ENCODE data around the gene GSTP1.
"Not testable (repeated sequence)": the region's sequence is repeated elsewhere in the genome, so short reads cannot be mapped to it uniquely, and the experiment has no call there.

GSTP1 gene

DNA sequence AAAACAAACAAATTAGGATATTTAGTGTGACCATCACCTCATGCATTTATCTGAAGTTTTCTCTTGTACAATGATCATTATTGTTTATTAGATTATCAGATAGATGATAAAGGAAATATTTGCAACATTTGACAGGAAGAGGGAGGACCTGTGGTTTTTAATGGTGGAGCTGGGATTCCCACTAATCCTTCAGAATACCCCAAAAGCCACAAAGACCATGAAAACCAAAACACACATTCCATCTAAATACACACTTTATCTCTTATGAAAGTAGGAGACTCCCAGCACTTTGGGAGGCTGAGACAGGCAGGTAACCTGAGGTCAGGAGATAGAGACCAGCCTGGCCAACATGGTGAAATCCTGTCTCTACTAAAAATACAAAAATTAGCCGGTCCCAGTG, 15.5 kb downstream of the GSTP1 start:
- H3K9ac ChIP-seq (ENCODE audit: insufficient read length, low read depth) = no peak overlapping the region

GRCh38 chr11:67600324-67601029, 16.9 kb downstream of the GSTP1 start:
- no peaks in the 10 kb centered on the region for H3K36me3 ChIP-seq (ENCODE audit: insufficient read depth, insufficient read length, low read length)
- peaks cover 64% of the 10 kb centered on the region for H3K9me3 ChIP-seq (ENCODE audit: insufficient read depth, low read length)
- H3K9ac ChIP-seq (ENCODE audit: insufficient read length, low read depth) = no peak overlapping the region
- no peak for DNase-seq (ENCODE audit: low read depth, low spot score)
- TF ChIP-seq YY1 (IDR thresholded peaks at IDR 0.05; ENCODE audit: insufficient read depth, insufficient read length) (no peak), ZNF274 (IDR thresholded peaks at IDR 0.05; ENCODE audit: low read depth, low read length) (no peak), SUZ12 (IDR thresholded peaks at IDR 0.05; ENCODE audit: extremely low read depth, insufficient read depth, insufficient read length) (no peak)
- H3K27me3 ChIP-seq (ENCODE audit: insufficient read depth, insufficient read length) = no peaks in the 10 kb centered on the region
- peaks cover 15% of the 10 kb centered on the region for H3K4me1 ChIP-seq (ENCODE audit: insufficient read depth, insufficient read length)
- H3K4me3 ChIP-seq (ENCODE audit: insufficient read length, low read depth) = no peak overlapping the region

More for the DNA sequence above, 15.5 kb downstream of the GSTP1 start:
- Histone ChIP-seq H3K4me3 (ENCODE audit: insufficient read length, low read depth) (no peak overlapping the region), H3K4me1 (ENCODE audit: insufficient read depth, insufficient read length) (peaks cover 3% of the 10 kb centered on the region), H3K36me3 (ENCODE audit: insufficient read depth, insufficient read length, low read length) (no peaks in the 10 kb centered on the region), H3K27me3 (ENCODE audit: insufficient read depth, insufficient read length) (no peaks in the 10 kb centered on the region), H3K9me3 (ENCODE audit: insufficient read depth, low read length) (peaks cover 66% of the 10 kb centered on the region)
- no peak for TF ChIP-seq YY1 (IDR thresholded peaks at IDR 0.05; ENCODE audit: insufficient read depth, insufficient read length)
- no peak for TF ChIP-seq SUZ12 (IDR thresholded peaks at IDR 0.05; ENCODE audit: extremely low read depth, insufficient read depth, insufficient read length)
- no peak for TF ChIP-seq ZNF274 (IDR thresholded peaks at IDR 0.05; ENCODE audit: low read depth, low read length)
- no peak for DNase-seq (ENCODE audit: low read depth, low spot score)

DNA sequence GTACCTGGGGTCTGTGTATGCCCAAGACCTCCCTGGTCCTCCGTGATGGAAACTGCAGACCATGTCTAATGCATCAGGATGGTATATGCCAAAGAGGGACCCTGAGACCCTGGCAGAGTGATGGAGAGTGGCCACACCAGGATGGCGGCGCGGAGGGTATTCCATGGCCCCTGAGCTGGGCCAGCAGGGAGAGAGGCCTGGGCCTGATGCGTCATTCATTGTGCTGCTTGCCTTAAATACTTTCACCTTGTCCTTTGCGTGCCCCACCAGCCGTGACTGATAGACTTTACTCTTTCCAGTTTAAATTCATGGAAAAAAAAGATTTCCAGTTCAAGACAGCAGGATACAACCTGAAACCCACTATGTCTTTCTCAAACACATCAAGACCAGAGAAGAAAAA, 17.5 kb downstream of the GSTP1 start:
- Histone ChIP-seq H3K27me3 (ENCODE audit: insufficient read depth, insufficient read length) (no peaks in the 10 kb centered on the region), H3K9ac (ENCODE audit: insufficient read length, low read depth) (no peak overlapping the region), H3K4me1 (ENCODE audit: insufficient read depth, insufficient read length) (peaks cover 19% of the 10 kb centered on the region), H3K9me3 (ENCODE audit: insufficient read depth, low read length) (peaks cover 58% of the 10 kb centered on the region), H3K4me3 (ENCODE audit: insufficient read length, low read depth) (no peak overlapping the region), H3K36me3 (ENCODE audit: insufficient read depth, insufficient read length, low read length) (no peaks in the 10 kb centered on the region)
- no peak for TF ChIP-seq SUZ12 (IDR thresholded peaks at IDR 0.05; ENCODE audit: extremely low read depth, insufficient read depth, insufficient read length)
- TF ChIP-seq ZNF274 (IDR thresholded peaks at IDR 0.05; ENCODE audit: low read depth, low read length) = no peak
- no peak for TF ChIP-seq YY1 (IDR thresholded peaks at IDR 0.05; ENCODE audit: insufficient read depth, insufficient read length)
- no peak for DNase-seq (ENCODE audit: low read depth, low spot score)

DNA sequence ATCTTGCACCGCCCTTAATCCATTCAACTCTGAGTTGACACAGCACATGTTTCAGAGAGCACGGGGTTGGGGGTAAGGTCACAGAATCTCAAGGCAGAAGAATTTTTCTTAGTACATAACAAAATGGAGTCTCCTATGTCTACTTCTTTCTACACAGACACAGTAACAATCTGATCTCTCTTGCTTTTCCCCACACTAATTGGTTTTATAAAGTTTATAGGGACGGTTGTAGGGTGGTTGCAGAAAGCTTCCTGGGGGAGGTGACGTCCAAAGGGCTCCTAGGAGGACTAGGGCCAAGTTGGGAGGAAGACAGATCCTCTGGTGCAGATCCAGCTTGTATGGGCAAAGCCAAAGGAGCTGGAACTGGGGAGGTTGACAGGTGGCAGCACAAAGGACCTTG, 20.5 kb downstream of the GSTP1 start:
- not testable (repeated sequence) for H3K9ac ChIP-seq (ENCODE audit: insufficient read length, low read depth); DNase-seq (ENCODE audit: low read depth, low spot score); H3K27me3 ChIP-seq (ENCODE audit: insufficient read depth, insufficient read length); H3K4me3 ChIP-seq (ENCODE audit: insufficient read length, low read depth)
- H3K4me1 ChIP-seq (ENCODE audit: insufficient read depth, insufficient read length) = peaks cover 21% of the 10 kb centered on the region
- peaks cover 37% of the 10 kb centered on the region for H3K9me3 ChIP-seq (ENCODE audit: insufficient read depth, low read length)
- peaks cover 11% of the 10 kb centered on the region for H3K36me3 ChIP-seq (ENCODE audit: insufficient read depth, insufficient read length, low read length)

DNA sequence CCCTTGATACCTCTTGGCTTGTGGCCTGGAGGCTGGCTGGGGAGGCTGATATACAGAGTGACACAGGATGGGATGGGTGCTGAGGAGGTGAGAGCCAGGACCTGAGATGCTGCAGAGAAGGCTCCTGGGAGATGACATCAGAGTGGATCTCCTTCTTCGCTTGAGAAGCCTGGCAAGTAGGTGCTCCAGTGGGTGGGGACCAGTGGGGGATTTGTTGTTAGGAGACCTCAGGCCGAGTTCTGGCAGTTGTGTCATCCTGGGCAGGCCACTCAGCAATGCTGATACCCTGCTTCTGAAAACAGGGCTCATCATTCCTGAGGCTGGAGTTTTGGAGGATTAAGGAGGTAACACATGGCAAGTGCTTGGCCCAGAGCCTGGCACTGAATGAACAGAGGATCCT, 21.2 kb downstream of the GSTP1 start:
- DNase-seq (ENCODE audit: low read depth, low spot score) = no peak
- H3K36me3 ChIP-seq (ENCODE audit: insufficient read depth, insufficient read length, low read length) = peaks cover 18% of the 10 kb centered on the region
- peaks cover 21% of the 10 kb centered on the region for H3K4me1 ChIP-seq (ENCODE audit: insufficient read depth, insufficient read length)
- peaks cover 30% of the 10 kb centered on the region for H3K9me3 ChIP-seq (ENCODE audit: insufficient read depth, low read length)
- TF ChIP-seq ZNF274 (IDR thresholded peaks at IDR 0.05; ENCODE audit: low read depth, low read length) = no peak
- TF ChIP-seq SUZ12 (IDR thresholded peaks at IDR 0.05; ENCODE audit: extremely low read depth, insufficient read depth, insufficient read length) = no peak
- H3K9ac ChIP-seq (ENCODE audit: insufficient read length, low read depth) = peak overlapping the region; percentile 38
- H3K27me3 ChIP-seq (ENCODE audit: insufficient read depth, insufficient read length) = no peaks in the 10 kb centered on the region
- no peak overlapping the region for H3K4me3 ChIP-seq (ENCODE audit: insufficient read length, low read depth)

DNA sequence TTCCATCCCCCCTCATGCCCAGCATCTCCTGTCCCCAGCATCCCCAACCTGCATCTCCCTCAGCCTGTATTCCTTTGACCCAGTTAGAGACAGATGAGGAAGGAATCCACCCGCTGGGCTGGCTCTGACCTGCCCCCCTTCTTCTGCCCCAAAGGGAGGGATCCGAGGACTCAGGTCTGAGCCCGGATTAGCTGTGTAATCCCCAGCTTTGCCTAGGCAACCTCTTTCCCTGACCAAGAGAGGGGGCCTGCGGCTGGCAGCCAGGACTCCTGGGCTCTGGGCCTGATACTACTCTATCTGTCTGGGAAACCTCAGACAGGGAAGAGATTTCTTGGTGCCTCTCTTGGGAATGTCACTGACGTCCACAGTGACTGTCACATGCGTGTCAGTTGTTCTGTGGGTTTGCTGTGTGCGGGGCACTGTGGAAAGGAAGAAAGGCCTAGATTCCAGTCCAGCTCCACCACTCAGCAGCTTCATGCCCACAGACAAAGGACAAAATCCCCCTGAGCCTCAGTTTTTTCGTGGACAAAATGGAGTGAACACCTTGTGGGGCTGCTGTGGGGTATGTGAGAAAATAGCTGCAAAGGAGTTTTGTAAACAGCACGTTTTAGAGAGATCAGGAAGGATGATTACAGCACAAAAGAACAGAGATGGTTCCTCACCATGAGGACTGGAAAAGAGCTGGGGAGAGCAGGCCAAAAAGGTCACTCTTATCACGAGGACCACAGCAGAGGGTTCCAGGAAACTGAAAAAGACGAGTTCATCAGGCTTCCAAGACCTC, 21.8 kb downstream of the GSTP1 start:
- Histone ChIP-seq H3K9me3 (ENCODE audit: insufficient read depth, low read length) (peaks cover 26% of the 10 kb centered on the region), H3K36me3 (ENCODE audit: insufficient read depth, insufficient read length, low read length) (peaks cover 24% of the 10 kb centered on the region), H3K9ac (ENCODE audit: insufficient read length, low read depth) (peak overlapping the region; percentile 38), H3K4me3 (ENCODE audit: insufficient read length, low read depth) (no peak overlapping the region), H3K4me1 (ENCODE audit: insufficient read depth, insufficient read length) (peaks cover 21% of the 10 kb centered on the region), H3K27me3 (ENCODE audit: insufficient read depth, insufficient read length) (no peaks in the 10 kb centered on the region)
- no peak for DNase-seq (ENCODE audit: low read depth, low spot score)
- TF ChIP-seq YY1 (IDR thresholded peaks at IDR 0.05; ENCODE audit: insufficient read depth, insufficient read length) (no peak), SUZ12 (IDR thresholded peaks at IDR 0.05; ENCODE audit: extremely low read depth, insufficient read depth, insufficient read length) (no peak), ZNF274 (IDR thresholded peaks at IDR 0.05; ENCODE audit: low read depth, low read length) (no peak)

DNA sequence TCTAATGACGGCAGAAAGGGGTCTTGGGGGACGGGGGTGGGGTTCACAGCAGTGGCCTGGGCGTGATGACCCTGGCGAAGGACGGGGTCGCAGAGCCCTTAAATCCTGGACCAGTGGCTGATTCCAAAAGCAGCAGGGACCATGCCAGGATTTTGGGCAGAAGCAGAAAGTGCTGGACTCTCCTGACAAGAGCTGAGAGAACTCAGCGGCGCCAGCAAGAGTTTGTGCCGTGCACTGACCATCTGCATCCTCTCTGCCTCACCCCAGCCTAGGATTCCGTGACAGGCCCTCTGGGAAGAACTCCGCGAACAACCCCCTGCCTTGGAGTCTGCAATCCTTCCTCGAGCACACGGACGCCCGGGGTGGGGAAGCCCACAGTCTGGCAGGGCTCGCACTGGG, 22.5 kb downstream of the GSTP1 start:
- TF ChIP-seq SUZ12 (IDR thresholded peaks at IDR 0.05; ENCODE audit: extremely low read depth, insufficient read depth, insufficient read length) (no peak), YY1 (IDR thresholded peaks at IDR 0.05; ENCODE audit: insufficient read depth, insufficient read length) (no peak), ZNF274 (IDR thresholded peaks at IDR 0.05; ENCODE audit: low read depth, low read length) (no peak)
- H3K4me1 ChIP-seq (ENCODE audit: insufficient read depth, insufficient read length) = peaks cover 21% of the 10 kb centered on the region
- H3K9ac ChIP-seq (ENCODE audit: insufficient read length, low read depth) = peak overlapping the region; percentile 63

More for the DNA sequence above, 22.5 kb downstream of the GSTP1 start:
- H3K27me3 ChIP-seq (ENCODE audit: insufficient read depth, insufficient read length) = no peaks in the 10 kb centered on the region
- H3K4me3 ChIP-seq (ENCODE audit: insufficient read length, low read depth) = peak overlapping the region; percentile 98
- H3K36me3 ChIP-seq (ENCODE audit: insufficient read depth, insufficient read length, low read length) = peaks cover 31% of the 10 kb centered on the region
- DNase-seq (ENCODE audit: low read depth, low spot score) = no peak
- peaks cover 19% of the 10 kb centered on the region for H3K9me3 ChIP-seq (ENCODE audit: insufficient read depth, low read length)
